A673 (cell line): ENCODE data around the gene AHCY.

Experiments
- CTCF ChIP-seq: fragments of 300-800, 200-600 bp; sonication (generic); conservative IDR thresholded peaks from 2 replicates; pipeline ENCODE4 v1.5.1; 2017; ENCODE audit warnings: low read depth, mild to moderate bottlenecking, antibody characterized with exemption, low read length, moderate library complexity, mixed read lengths
- EZH2 ChIP-seq: fragments of 200-600 bp; sonication (generic); IDR thresholded peaks from 2 replicates; pipeline ENCODE4 v1.6.1; 2017; ENCODE audit warnings: borderline replicate concordance, low read depth, mild to moderate bottlenecking, mixed read lengths, antibody characterized with exemption, low read length; ENCODE audit not compliant: poor library complexity, severe bottlenecking

GRCh38 chr20:34249291-34249690, 53.9 kb downstream of the AHCY start:
- TF ChIP-seq EZH2, result no peak
- TF ChIP-seq CTCF, result no peak
